HG03521 (cell line): ENCODE data around the gene ZCCHC17.
"Not testable (repeated sequence)": the region's sequence is repeated elsewhere in the genome, so short reads cannot be mapped to it uniquely, and the experiment has no call there.

Experiments used
- ATAC-seq: cut with Tn5 transposase; IDR thresholded peaks from one replicate; pipeline ENCODE4 v1.9.1; 2021; ENCODE audit warnings: mild to moderate bottlenecking, moderate library complexity; ENCODE audit not compliant: unreplicated experiment

ZCCHC17 gene

GRCh38 chr1:31296486-31297276, at the start of gene ZCCHC17, which contains the start of gene SNRNP40:
Gene ZCCHC17, plus strand, starts transcription at chr1:31297032. Its CDS starts 13,067 bp downstream, at chr1:31310099.
Gene SNRNP40, minus strand, starts transcription at chr1:31296788. Its CDS starts 37 bp downstream, at chr1:31296751.
- ATAC-seq, result peak; percentile 95

- no peak for ATAC-seq
These were observed 48.6 kb upstream of the ZCCHC17 start for GRCh38 chr1:31248276-31248675.

GRCh38 chr1:31249854-31250253, 47.0 kb upstream of the ZCCHC17 start:
- no peak for ATAC-seq

GRCh38 chr1:31257213-31257612, 39.6 kb upstream of the ZCCHC17 start:
- no peak for ATAC-seq

GRCh38 chr1:31258581-31258980, 38.3 kb upstream of the ZCCHC17 start:
- ATAC-seq, result no peak

GRCh38 chr1:31259746-31260145, 37.1 kb upstream of the ZCCHC17 start:
- ATAC-seq, result no peak

GRCh38 chr1:31261916-31262315, 34.9 kb upstream of the ZCCHC17 start:
- ATAC-seq, result no peak

GRCh38 chr1:31262393-31262792, 34.4 kb upstream of the ZCCHC17 start:
- not testable (repeated sequence) for ATAC-seq

- no peak for ATAC-seq
These were observed 33.4 kb upstream of the ZCCHC17 start for GRCh38 chr1:31263408-31263807.

GRCh38 chr1:31264790-31265386, 31.9 kb upstream of the ZCCHC17 start:
- no peak for ATAC-seq

GRCh38 chr1:31266547-31266946, 30.3 kb upstream of the ZCCHC17 start:
- ATAC-seq, result no peak

- ATAC-seq, result no peak
These were observed 24.5 kb upstream of the ZCCHC17 start for GRCh38 chr1:31272369-31272768.

- no peak for ATAC-seq
These were observed 23.2 kb upstream of the ZCCHC17 start for GRCh38 chr1:31273619-31274018.

GRCh38 chr1:31282426-31282825, 14.4 kb upstream of the ZCCHC17 start:
- not testable (repeated sequence) for ATAC-seq

- ATAC-seq, result not testable (repeated sequence)
These were observed 9.0 kb upstream of the ZCCHC17 start for GRCh38 chr1:31287791-31288190.

- no peak for ATAC-seq
These were observed 7.8 kb upstream of the ZCCHC17 start for GRCh38 chr1:31289021-31289420.

GRCh38 chr1:31295874-31296485, 852 bp upstream of the ZCCHC17 start:
- no peak for ATAC-seq

- no peak for ATAC-seq
These were observed 730 bp downstream of the ZCCHC17 start for GRCh38 chr1:31297277-31298247.

GRCh38 chr1:31299365-31299764, 2.5 kb downstream of the ZCCHC17 start:
- no peak for ATAC-seq

- no peak for ATAC-seq
These were observed 3.4 kb downstream of the ZCCHC17 start for GRCh38 chr1:31300193-31300592.
